Left renal cortex interstitium (tissue), 4 donors: ENCODE results near the gene TNKS2. TPM values are rescaled to one million over a fixed set of nuclear protein-coding genes. Genes with fewer than 3 reads are reported as not detected.
"Not testable (repeated sequence)": the region's sequence is repeated elsewhere in the genome, so short reads cannot be mapped to it uniquely, and the experiment has no call there.

Experiments used
- DNase-seq, 4 donors: peaks; one replicate each; pipeline ENCODE4 v3.0.0-alpha.2; 2013; ENCODE audit warnings: low read depth in 4 of 4, low spot score in 2 of 4, missing footprints in 1 of 4
- polyA plus RNA-seq, 4 donors: library from polyadenylated mRNA; unstranded; fragments of 120-200 nt; gene quantifications; one replicate each; pipeline ENCODE4 v1.2.1, GENCODE V29; 2013; ENCODE audit not compliant: insufficient read length in 4 of 4

The TNKS2 gene
- polyA plus RNA-seq, 4 donors: 53.4 to 63.8 (median 54.4) TPM

- no peak for DNase-seq
Observed at GRCh38 chr10:91788527-91788926, 9.7 kb upstream of the TNKS2 start.

- DNase-seq: no peak
Observed at GRCh38 chr10:91796331-91797047, 1.7 kb upstream of the TNKS2 start.

GRCh38 chr10:91797048-91797690 lies 1.1 kb upstream of the TNKS2 start:
- DNase-seq: no peak

GRCh38 chr10:91798649-91799611 lies 704 bp downstream of the TNKS2 start:
- DNase-seq: peak in 3 of 4 donors; percentile 38 to 70 (median 44)

GRCh38 chr10:91799612-91799975 lies 1.4 kb downstream of the TNKS2 start:
- no peak for DNase-seq

- no peak for DNase-seq
Observed at GRCh38 chr10:91800182-91800581, 2.0 kb downstream of the TNKS2 start.

- DNase-seq: no peak
Observed at GRCh38 chr10:91800756-91801155, 2.5 kb downstream of the TNKS2 start.

- no peak for DNase-seq
Observed at GRCh38 chr10:91803386-91804125, 5.3 kb downstream of the TNKS2 start.

- DNase-seq: no peak
Observed at GRCh38 chr10:91804126-91804510, 5.9 kb downstream of the TNKS2 start.

- DNase-seq: no peak
Observed at GRCh38 chr10:91805110-91805838, 7.0 kb downstream of the TNKS2 start.

GRCh38 chr10:91807264-91807663 lies 9.0 kb downstream of the TNKS2 start:
- not testable (repeated sequence) for DNase-seq

GRCh38 chr10:91813251-91813650 lies 15.0 kb downstream of the TNKS2 start:
- no peak for DNase-seq

- no peak for DNase-seq
Observed at GRCh38 chr10:91816981-91817380, 18.8 kb downstream of the TNKS2 start.

- no peak for DNase-seq
Observed at GRCh38 chr10:91820144-91820543, 21.9 kb downstream of the TNKS2 start.

GRCh38 chr10:91824076-91824475 lies 25.9 kb downstream of the TNKS2 start:
- no peak for DNase-seq

- no peak for DNase-seq
Observed at GRCh38 chr10:91829268-91829667, 31.0 kb downstream of the TNKS2 start.

- no peak for DNase-seq
Observed at GRCh38 chr10:91838199-91838598, 40.0 kb downstream of the TNKS2 start.

GRCh38 chr10:91843083-91843482 lies 44.9 kb downstream of the TNKS2 start:
- no peak for DNase-seq

GRCh38 chr10:91856637-91857036 lies 58.4 kb downstream of the TNKS2 start:
- DNase-seq: no peak

- DNase-seq: no peak
Observed at GRCh38 chr10:91860885-91861284, 62.7 kb downstream of the TNKS2 start.
